ENCODE results near the gene DDX1. TPM values are rescaled to one million over a fixed set of nuclear protein-coding genes. Genes with fewer than 3 reads are reported as not detected.

The DDX1 gene
- total and polyA plus RNA-seq, 10 of the 15 experiments (the other 5 are each of a cell fraction or from before 2014, with no cell fraction given) = 53.2 to 134 (median 85.6) TPM

GRCh38 chr2:15627817-15628684 lies 36.4 kb downstream of the DDX1 start:
- Histone ChIP-seq H3K27ac (ENCODE audit: control insufficient read depth, insufficient read depth) (no peak overlapping the region), H3K4me2 (ENCODE audit: control insufficient read depth, insufficient read depth) (no peak overlapping the region), H4K20me1 (ENCODE audit: control insufficient read depth, insufficient read depth) (no peaks in the 10 kb centered on the region), H2AFZ (ENCODE audit: control insufficient read depth, low read depth, low read length) (no peak overlapping the region), H3K27me3 (replicated peaks in 1 of 2; ENCODE audit: control insufficient read depth in 2 of 2, insufficient read depth in 2 of 2, low read length in 1 of 2) (no peaks in the 10 kb centered on the region), H3K4me1 (ENCODE audit: control insufficient read depth, insufficient read depth, low read length) (no peaks in the 10 kb centered on the region), H3K4me3 (no peak overlapping the region), H3K9ac (ENCODE audit: control insufficient read depth, insufficient read depth, low read length) (no peak overlapping the region), H3K79me2 (ENCODE audit: control insufficient read depth, insufficient read depth, low read length) (no peaks in the 10 kb centered on the region), H3K9me3 (replicated peaks; ENCODE audit: control insufficient read depth, insufficient read depth, low read length) (no peaks in the 10 kb centered on the region; the same call in 2 of the 3 replicates), H3K36me3 (ENCODE audit: control insufficient read depth in 2 of 2, insufficient read depth in 2 of 2, low read length in 1 of 2) (peaks cover 8 to 33% of the 10 kb centered on the region in 2 experiments; a peak in 3 of 4 replicates)
- no peak for TF ChIP-seq MXI1 (IDR thresholded peaks at IDR 0.05; ENCODE audit: low read depth, low read length)
- no peak for TF ChIP-seq BRCA1 (IDR thresholded peaks at IDR 0.05; ENCODE audit: low read depth, low read length)
- no peak for TF ChIP-seq SREBF2 (IDR thresholded peaks at IDR 0.05; ENCODE audit: low read length)
- TF ChIP-seq ZNF274 (IDR thresholded peaks at IDR 0.05; ENCODE audit: insufficient read depth, insufficient read length) = no peak
- TF ChIP-seq RBBP5 (conservative IDR thresholded peaks at IDR 0.05) = no peak
- TF ChIP-seq EED (IDR thresholded peaks at IDR 0.05; ENCODE audit: low read depth) = no peak
- no peak for TF ChIP-seq JUNB (IDR thresholded peaks at IDR 0.05)
- TF ChIP-seq SMC3 (IDR thresholded peaks at IDR 0.05; ENCODE audit: borderline replicate concordance, low read length) = no peak
- TF ChIP-seq RCOR1 (conservative IDR thresholded peaks at IDR 0.05; ENCODE audit: low read depth, low read length) = no peak
- no peak for TF ChIP-seq HSF1 (IDR thresholded peaks at IDR 0.05; ENCODE audit: low read depth, low read length)
- no peak for TF ChIP-seq NRF1 (conservative IDR thresholded peaks at IDR 0.05; ENCODE audit: low read depth, low read length)
- TF ChIP-seq RELB (IDR thresholded peaks at IDR 0.05; ENCODE audit: low read depth) = no peak
- no peak for TF ChIP-seq KLF5 (IDR thresholded peaks at IDR 0.05; ENCODE audit: partially characterized antibody)
- TF ChIP-seq BACH1 (IDR thresholded peaks at IDR 0.05; ENCODE audit: borderline replicate concordance) = no peak
- no peak for DNase-seq (ENCODE audit: low read depth, low spot score)
- FAIRE-seq = no peak
- RAD21 ChIA-PET (ENCODE audit: unreplicated experiment) = no interaction called here
- POLR2A ChIA-PET = no interaction called here
- WGBS (ENCODE audit: insufficient coverage, insufficient replicate concordance, low lambda C conversion rate, missing lambda C conversion rate) = 96% methylated on average over 9 of the region's 9 CpGs
- intact Hi-C loops (cut with micrococcal nuclease; ENCODE audit: unreplicated experiment) (no loop called here), in situ Hi-C loops (cut with MboI) (no loop called here)
- SMC1A ChIA-PET (ENCODE audit: uncharacterized antibody, unreplicated experiment) = interaction anchor here (1.7 kb wide), 1 partner anchor 19 kb away, joined by 6 read pairs; no protein-coding TSS in a partner anchor
- CTCF ChIA-PET = interaction anchor here (1.3 to 3.1 kb wide), 2 partner anchors 9 to 11 kb away, joined by 3 to 11 read pairs; no protein-coding TSS in a partner anchor
- no TSS peak for BruUV-seq (replicated peaks)
- ATAC-seq = no peak
